ENCODE measurements around the gene GALK1.

GALK1 gene

GRCh38 chr17:75795820-75796607, 31.0 kb upstream of the GALK1 start:
- Histone ChIP-seq H3K36me3 (ENCODE audit: low read depth) (peaks cover 56% of the 10 kb centered on the region), H3K9me3 (ENCODE audit: severe bottlenecking) (no peaks in the 10 kb centered on the region)

DNA sequence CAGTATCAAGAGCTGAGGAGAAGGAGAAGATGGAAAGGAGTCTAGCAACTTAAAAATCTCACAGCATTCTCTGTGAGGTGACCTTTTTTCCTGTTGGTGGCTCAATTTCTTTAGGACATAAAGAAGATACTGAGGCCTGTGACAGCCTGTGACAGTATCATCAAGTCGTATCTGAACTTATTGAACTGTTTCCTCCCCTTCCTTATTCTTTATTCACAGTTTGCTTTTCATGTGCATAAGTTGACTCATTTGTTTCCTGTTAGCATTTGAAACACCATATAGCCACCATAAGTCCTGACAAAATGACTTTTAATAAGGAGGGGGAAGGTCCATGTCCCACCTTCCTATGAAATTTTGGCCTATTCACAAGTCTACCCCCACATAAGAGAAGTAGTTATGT, 28.5 kb upstream of the GALK1 start:
- no peak for TF ChIP-seq CTCF (IDR thresholded peaks at IDR 0.05; ENCODE audit: poor library complexity, severe bottlenecking)
- Histone ChIP-seq H3K4me1 (ENCODE audit: insufficient read depth, poor library complexity, severe bottlenecking) (peaks cover 10% of the 10 kb centered on the region), H3K27me3 (ENCODE audit: insufficient read depth, poor library complexity, severe bottlenecking) (no peaks in the 10 kb centered on the region), H3K9me3 (ENCODE audit: severe bottlenecking) (no peaks in the 10 kb centered on the region), H3K4me3 (ENCODE audit: severe bottlenecking) (no peak overlapping the region), H3K27ac (ENCODE audit: poor library complexity, severe bottlenecking) (no peak overlapping the region), H3K36me3 (ENCODE audit: low read depth) (peaks cover 49% of the 10 kb centered on the region)
- DNase-seq (ENCODE audit: low spot score) (no peak), ATAC-seq (ENCODE audit: low read depth) (no peak)

More at GRCh38 chr17:75795820-75796607, 31.0 kb upstream of the GALK1 start:
- DNase-seq (ENCODE audit: low spot score) (peak; percentile 6), ATAC-seq (ENCODE audit: low read depth) (no peak)
- H3K4me3 ChIP-seq (ENCODE audit: severe bottlenecking): no peak overlapping the region
- no peaks in the 10 kb centered on the region for H3K27me3 ChIP-seq (ENCODE audit: insufficient read depth, poor library complexity, severe bottlenecking)
- no peak for TF ChIP-seq CTCF (IDR thresholded peaks at IDR 0.05; ENCODE audit: poor library complexity, severe bottlenecking)
- peaks cover 10% of the 10 kb centered on the region for H3K4me1 ChIP-seq (ENCODE audit: insufficient read depth, poor library complexity, severe bottlenecking)
- H3K27ac ChIP-seq (ENCODE audit: poor library complexity, severe bottlenecking): no peak overlapping the region

DNA sequence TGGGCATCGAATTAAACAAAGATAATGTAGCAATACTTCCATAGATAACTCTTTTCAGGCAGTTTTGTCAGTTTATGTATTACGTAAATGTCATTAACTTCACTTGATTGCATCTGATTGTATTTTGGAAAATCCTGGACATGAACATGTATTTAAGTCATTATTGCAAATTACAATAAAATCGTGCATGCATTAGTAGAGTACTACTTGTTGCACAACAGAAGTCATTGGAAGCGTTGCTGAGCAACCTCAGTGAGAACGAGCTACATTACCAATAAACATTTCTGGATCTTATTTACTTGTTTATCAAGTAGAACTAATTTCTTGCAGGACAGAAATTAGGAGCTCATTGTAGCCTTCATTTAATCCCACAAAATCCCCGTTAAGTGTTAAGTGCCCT, 26.3 kb upstream of the GALK1 start:
- H3K9me3 ChIP-seq (ENCODE audit: severe bottlenecking): no peaks in the 10 kb centered on the region

DNA sequence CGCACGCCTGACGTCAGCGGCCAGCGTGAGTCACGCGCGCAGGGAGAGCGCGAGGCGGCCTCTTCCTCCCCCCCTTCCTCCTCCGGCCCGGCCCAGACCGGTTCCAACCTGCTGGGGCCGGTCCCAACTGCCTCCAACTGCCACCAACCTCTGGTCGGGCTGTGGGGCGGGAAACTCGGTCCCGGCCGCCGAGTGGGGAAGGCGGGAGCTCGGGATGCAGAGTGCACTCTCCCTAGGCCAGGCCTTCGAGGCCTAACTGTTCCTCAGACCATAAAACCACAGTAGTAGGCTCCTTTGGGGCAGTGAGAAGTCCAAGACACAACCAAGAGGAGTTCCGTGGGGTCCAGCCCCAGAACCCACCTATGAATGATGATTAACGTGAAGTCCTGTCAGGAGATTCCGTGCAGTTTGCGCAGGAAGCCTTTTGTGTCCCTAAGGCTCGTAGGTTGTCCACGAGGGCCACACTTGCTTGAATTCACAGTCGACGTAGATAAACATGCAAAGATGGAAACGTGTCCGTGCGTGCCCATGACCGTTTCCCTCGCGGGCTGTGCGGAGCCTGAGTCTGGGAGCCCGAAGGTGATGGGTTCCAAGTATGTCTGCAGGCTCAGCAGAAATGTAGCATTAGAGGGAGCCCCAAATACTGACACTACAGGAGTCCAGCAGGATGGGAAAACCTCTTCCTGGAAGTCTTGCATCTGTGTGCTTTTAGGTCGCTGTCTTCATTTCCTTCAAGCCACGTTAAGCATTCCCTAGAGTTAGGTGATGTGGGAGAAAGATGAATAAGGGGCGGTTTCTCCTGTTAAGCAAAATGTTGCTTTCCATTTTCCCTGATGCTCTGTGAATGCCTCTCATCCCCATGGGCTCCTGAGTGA, 20.3 kb upstream of the GALK1 start:
- H3K9me3 ChIP-seq (ENCODE audit: severe bottlenecking): no peaks in the 10 kb centered on the region
- H3K27ac ChIP-seq (ENCODE audit: poor library complexity, severe bottlenecking): peak overlapping the region; percentile 97
- peaks cover 35% of the 10 kb centered on the region for H3K4me1 ChIP-seq (ENCODE audit: insufficient read depth, poor library complexity, severe bottlenecking)
- ATAC-seq (ENCODE audit: low read depth) (peak; percentile 69), DNase-seq (ENCODE audit: low spot score) (peak; percentile 85)
- no peaks in the 10 kb centered on the region for H3K36me3 ChIP-seq (ENCODE audit: low read depth)
- H3K4me3 ChIP-seq (ENCODE audit: severe bottlenecking): peak overlapping the region; percentile 83
- no peak for TF ChIP-seq CTCF (IDR thresholded peaks at IDR 0.05; ENCODE audit: poor library complexity, severe bottlenecking)
- no peaks in the 10 kb centered on the region for H3K27me3 ChIP-seq (ENCODE audit: insufficient read depth, poor library complexity, severe bottlenecking)

More for the DNA sequence above, 26.3 kb upstream of the GALK1 start:
- Histone ChIP-seq H3K4me3 (ENCODE audit: severe bottlenecking) (no peak overlapping the region), H3K36me3 (ENCODE audit: low read depth) (peaks cover 27% of the 10 kb centered on the region), H3K27ac (ENCODE audit: poor library complexity, severe bottlenecking) (no peak overlapping the region), H3K27me3 (ENCODE audit: insufficient read depth, poor library complexity, severe bottlenecking) (no peaks in the 10 kb centered on the region), H3K4me1 (ENCODE audit: insufficient read depth, poor library complexity, severe bottlenecking) (peaks cover 14% of the 10 kb centered on the region)
- no peak for ATAC-seq (ENCODE audit: low read depth)
- no peak for DNase-seq (ENCODE audit: low spot score)
- no peak for TF ChIP-seq CTCF (IDR thresholded peaks at IDR 0.05; ENCODE audit: poor library complexity, severe bottlenecking)
